Measurements from ENCODE around the gene CES4A.

DNA sequence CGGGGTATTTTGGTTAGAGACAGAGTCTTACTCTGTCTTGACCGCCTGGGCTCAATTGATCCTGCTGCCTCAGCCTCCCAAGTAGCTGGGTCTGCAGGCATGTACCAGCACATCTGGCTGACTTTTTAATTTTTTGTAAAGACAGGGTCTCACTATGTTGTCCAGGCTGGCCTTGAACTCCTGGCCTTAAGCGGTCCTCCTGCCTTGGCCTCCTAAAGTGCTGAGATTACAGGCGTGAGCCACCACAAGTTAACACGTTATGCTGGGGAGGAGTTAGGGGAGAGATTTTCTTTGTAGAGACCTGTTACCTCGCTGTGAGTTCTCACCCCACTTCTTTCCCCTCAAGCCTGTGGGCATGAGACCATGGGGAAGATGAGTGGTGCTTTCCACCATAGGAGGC, 1.8 kb upstream of the CES4A start:
- TF ChIP-seq FOXA1 (IDR thresholded peaks at IDR 0.05) (no peak), TARDBP (IDR thresholded peaks at IDR 0.05) (no peak), SP1 (IDR thresholded peaks at IDR 0.05) (no peak), BHLHE40 (IDR thresholded peaks at IDR 0.05; ENCODE audit: borderline replicate concordance) (no peak), ZNF384 (IDR thresholded peaks at IDR 0.05) (no peak), ARNT (IDR thresholded peaks at IDR 0.05) (no peak), FOXM1 (IDR thresholded peaks at IDR 0.05; ENCODE audit: borderline replicate concordance) (no peak), HDGF (IDR thresholded peaks at IDR 0.05; ENCODE audit: borderline replicate concordance) (no peak)
